ENCODE measurements around the gene MED29. TPM values are rescaled to one million over a fixed set of nuclear protein-coding genes. Genes with fewer than 3 reads are reported as not detected.

MED29 gene
- total and polyA plus RNA-seq, 2 of the 13 experiments (the other 11 are each of a cell fraction or from before 2014, with no cell fraction given) = 14.0 to 19.7 TPM

- TF ChIP-seq ZNF281 (CRISPR knock-in tag; IDR thresholded peaks at IDR 0.05; ENCODE audit: borderline replicate concordance) (no peak; the same call in 1 of the 2 replicates), DNMT1 (CRISPR knock-in tag; IDR thresholded peaks at IDR 0.05) (0 out of 2 replicates have a peak, but pooled peaks have one; percentile 59), BATF2 (CRISPR knock-in tag; IDR thresholded peaks at IDR 0.05) (0 out of 2 replicates have a peak, but pooled peaks have one; percentile 53), MAX (IDR thresholded peaks at IDR 0.05) (no peak), ZNF740 (CRISPR knock-in tag; IDR thresholded peaks at IDR 0.05) (no peak), ZSCAN31 (CRISPR knock-in tag; IDR thresholded peaks at IDR 0.05; ENCODE audit: low read depth) (no peak), HNF4G (IDR thresholded peaks at IDR 0.05; ENCODE audit: borderline replicate concordance, low read depth, low read length) (peak; percentile 2; the same call in 1 of the 2 replicates), HNF4G (CRISPR knock-in tag; IDR thresholded peaks at IDR 0.05; ENCODE audit: borderline replicate concordance, low read depth) (0 out of 2 replicates have a peak, but pooled peaks have one; percentile 15), ZNF496 (CRISPR knock-in tag; IDR thresholded peaks at IDR 0.05; ENCODE audit: insufficient replicate concordance) (no peak), ZNF772 (CRISPR knock-in tag; IDR thresholded peaks at IDR 0.05) (peak; percentile 70), TRAFD1 (CRISPR knock-in tag; IDR thresholded peaks at IDR 0.05; ENCODE audit: borderline replicate concordance) (peak; percentile 90; the same call in 1 of the 2 replicates), ELF3 (CRISPR knock-in tag; IDR thresholded peaks at IDR 0.05) (peak; percentile 32; the same call in 1 of the 2 replicates), ELF1 (CRISPR knock-in tag; IDR thresholded peaks at IDR 0.05) (peak; percentile 69), POLR2G (IDR thresholded peaks at IDR 0.05; ENCODE audit: low read depth, low read length) (peak; percentile 97), BCLAF1 (IDR thresholded peaks at IDR 0.05) (no peak), RBAK (CRISPR knock-in tag; IDR thresholded peaks at IDR 0.05) (no peak), FOXC1 (CRISPR knock-in tag; IDR thresholded peaks at IDR 0.05; ENCODE audit: borderline replicate concordance) (peak; percentile 87), CBX1 (IDR thresholded peaks at IDR 0.05; ENCODE audit: low read depth) (peak; percentile 53), MAFK (conservative IDR thresholded peaks at IDR 0.05 in 1 of 2, IDR thresholded peaks at IDR 0.05 in 1 of 2; ENCODE audit: low read length in 2 of 2) (no peak)
Measured at GRCh38 chr19:39406656-39407409, 15.7 kb downstream of the MED29 start, which contains the start of gene ZFP36 (continued).

Data from HepG2 (cell line).